Measurements from ENCODE around the gene UNC50. TPM values are rescaled to one million over a fixed set of nuclear protein-coding genes. Genes with fewer than 3 reads are reported as not detected.

UNC50 gene
- polyA plus RNA-seq, 1 donor from 2014 or later, result 111 TPM

DNA sequence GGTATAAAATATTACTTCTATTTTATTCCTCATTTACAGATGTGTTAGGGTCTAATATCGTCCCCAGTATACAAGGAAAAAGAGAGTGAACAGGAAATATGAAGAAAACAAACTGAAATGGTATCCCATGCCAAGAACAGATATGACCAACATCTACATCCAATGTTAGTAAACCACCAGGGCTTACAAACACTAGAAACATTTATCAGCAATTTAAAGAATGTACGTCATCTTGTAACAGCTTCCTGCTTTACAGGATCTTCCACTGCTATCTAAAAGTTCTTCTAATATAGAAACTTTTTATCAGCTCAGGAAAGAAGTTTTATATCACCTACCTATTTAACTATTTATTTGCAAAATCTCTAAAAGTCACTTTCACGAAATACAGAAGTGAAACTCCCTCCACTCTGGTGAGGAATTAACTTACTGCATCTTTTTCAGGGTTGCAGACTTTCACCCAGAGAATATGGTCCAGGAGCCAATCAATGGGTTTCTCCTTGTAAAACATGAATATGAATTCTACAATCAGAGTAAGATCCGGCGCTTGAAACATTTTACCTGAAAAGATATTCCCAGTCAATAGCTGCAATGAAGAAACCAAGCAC lies 35.2 kb downstream of the UNC50 start:
- H3K36me3 ChIP-seq (ENCODE audit: insufficient read depth, low read length), result no peaks in the 10 kb centered on the region
- H3K9me2 ChIP-seq (ENCODE audit: insufficient read depth, low read length), result no peaks in the 10 kb centered on the region
- no peaks in the 10 kb centered on the region for H3K79me2 ChIP-seq (replicated peaks; ENCODE audit: insufficient read depth, low read length)
- no peaks in the 10 kb centered on the region for H3K27me3 ChIP-seq (ENCODE audit: insufficient read depth, low read depth, low read length)
- H3K4me2 ChIP-seq (ENCODE audit: low read length), result no peak overlapping the region
- no peak overlapping the region for H2AFZ ChIP-seq (ENCODE audit: low read depth, low read length)
- TF ChIP-seq, protein P1, sequence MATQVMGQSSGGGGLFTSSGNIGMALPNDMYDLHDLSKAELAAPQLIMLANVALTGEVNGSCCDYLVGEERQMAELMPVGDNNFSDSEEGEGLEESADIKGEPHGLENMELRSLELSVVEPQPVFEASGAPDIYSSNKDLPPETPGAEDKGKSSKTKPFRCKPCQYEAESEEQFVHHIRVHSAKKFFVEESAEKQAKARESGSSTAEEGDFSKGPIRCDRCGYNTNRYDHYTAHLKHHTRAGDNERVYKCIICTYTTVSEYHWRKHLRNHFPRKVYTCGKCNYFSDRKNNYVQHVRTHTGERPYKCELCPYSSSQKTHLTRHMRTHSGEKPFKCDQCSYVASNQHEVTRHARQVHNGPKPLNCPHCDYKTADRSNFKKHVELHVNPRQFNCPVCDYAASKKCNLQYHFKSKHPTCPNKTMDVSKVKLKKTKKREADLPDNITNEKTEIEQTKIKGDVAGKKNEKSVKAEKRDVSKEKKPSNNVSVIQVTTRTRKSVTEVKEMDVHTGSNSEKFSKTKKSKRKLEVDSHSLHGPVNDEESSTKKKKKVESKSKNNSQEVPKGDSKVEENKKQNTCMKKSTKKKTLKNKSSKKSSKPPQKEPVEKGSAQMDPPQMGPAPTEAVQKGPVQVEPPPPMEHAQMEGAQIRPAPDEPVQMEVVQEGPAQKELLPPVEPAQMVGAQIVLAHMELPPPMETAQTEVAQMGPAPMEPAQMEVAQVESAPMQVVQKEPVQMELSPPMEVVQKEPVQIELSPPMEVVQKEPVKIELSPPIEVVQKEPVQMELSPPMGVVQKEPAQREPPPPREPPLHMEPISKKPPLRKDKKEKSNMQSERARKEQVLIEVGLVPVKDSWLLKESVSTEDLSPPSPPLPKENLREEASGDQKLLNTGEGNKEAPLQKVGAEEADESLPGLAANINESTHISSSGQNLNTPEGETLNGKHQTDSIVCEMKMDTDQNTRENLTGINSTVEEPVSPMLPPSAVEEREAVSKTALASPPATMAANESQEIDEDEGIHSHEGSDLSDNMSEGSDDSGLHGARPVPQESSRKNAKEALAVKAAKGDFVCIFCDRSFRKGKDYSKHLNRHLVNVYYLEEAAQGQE (IDR thresholded peaks at IDR 0.05; ENCODE audit: borderline replicate concordance), result no peak
- TF ChIP-seq TAF1 (IDR thresholded peaks at IDR 0.05; ENCODE audit: low read depth) (no peak), RAD21 (conservative IDR thresholded peaks at IDR 0.05) (no peak), MXI1 (conservative IDR thresholded peaks at IDR 0.05; ENCODE audit: poor library complexity, severe bottlenecking) (no peak), POLR2AphosphoS5 (IDR thresholded peaks at IDR 0.05) (no peak), EZH2 (IDR thresholded peaks at IDR 0.05; ENCODE audit: borderline replicate concordance, insufficient read depth, low read length, poor library complexity, severe bottlenecking) (no peak), EP300 (conservative IDR thresholded peaks at IDR 0.05; ENCODE audit: poor library complexity, severe bottlenecking) (no peak), SMC3 (conservative IDR thresholded peaks at IDR 0.05; ENCODE audit: poor library complexity) (no peak)
- TF ChIP-seq, protein P2, sequence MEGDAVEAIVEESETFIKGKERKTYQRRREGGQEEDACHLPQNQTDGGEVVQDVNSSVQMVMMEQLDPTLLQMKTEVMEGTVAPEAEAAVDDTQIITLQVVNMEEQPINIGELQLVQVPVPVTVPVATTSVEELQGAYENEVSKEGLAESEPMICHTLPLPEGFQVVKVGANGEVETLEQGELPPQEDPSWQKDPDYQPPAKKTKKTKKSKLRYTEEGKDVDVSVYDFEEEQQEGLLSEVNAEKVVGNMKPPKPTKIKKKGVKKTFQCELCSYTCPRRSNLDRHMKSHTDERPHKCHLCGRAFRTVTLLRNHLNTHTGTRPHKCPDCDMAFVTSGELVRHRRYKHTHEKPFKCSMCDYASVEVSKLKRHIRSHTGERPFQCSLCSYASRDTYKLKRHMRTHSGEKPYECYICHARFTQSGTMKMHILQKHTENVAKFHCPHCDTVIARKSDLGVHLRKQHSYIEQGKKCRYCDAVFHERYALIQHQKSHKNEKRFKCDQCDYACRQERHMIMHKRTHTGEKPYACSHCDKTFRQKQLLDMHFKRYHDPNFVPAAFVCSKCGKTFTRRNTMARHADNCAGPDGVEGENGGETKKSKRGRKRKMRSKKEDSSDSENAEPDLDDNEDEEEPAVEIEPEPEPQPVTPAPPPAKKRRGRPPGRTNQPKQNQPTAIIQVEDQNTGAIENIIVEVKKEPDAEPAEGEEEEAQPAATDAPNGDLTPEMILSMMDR (IDR thresholded peaks at IDR 0.05; ENCODE audit: poor library complexity, severe bottlenecking), result no peak
- H3K9ac ChIP-seq (ENCODE audit: low read length), result no peak overlapping the region
- no peak overlapping the region for H3K27ac ChIP-seq (ENCODE audit: low read length)
- H3K9me3 ChIP-seq (ENCODE audit: low read length), result no peaks in the 10 kb centered on the region
- H3F3A ChIP-seq (ENCODE audit: insufficient read depth, low read length, poor library complexity, severe bottlenecking), result no peaks in the 10 kb centered on the region
- no peaks in the 10 kb centered on the region for H4K20me1 ChIP-seq (ENCODE audit: insufficient read depth)
- H3K4me3 ChIP-seq (ENCODE audit: low read length), result no peak overlapping the region

DNA sequence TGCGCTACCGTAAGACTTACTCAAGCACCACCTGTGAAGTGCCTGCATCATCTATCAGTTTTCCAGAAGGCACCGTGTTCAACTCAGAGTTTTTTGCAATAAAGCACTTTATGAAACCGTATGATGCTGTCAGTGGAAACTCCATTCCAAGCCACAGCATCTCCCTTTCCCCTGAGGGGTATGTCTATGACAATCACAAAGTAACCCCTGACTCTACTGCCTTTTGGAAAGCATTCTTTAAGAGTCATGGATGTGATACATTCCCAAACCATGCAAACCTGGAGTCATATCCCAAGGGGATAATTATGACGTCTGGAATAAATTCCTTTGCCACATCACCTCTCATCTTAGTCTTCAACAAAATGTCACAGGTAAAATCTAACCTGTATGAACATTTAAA lies 39.2 kb downstream of the UNC50 start:
- H3K27me3 ChIP-seq (ENCODE audit: insufficient read depth, low read depth, low read length), result no peaks in the 10 kb centered on the region
- H3K9me3 ChIP-seq (ENCODE audit: low read length), result no peaks in the 10 kb centered on the region
- H3K79me2 ChIP-seq (replicated peaks; ENCODE audit: insufficient read depth, low read length), result no peaks in the 10 kb centered on the region
- H3F3A ChIP-seq (ENCODE audit: insufficient read depth, low read length, poor library complexity, severe bottlenecking), result no peaks in the 10 kb centered on the region
- H3K27ac ChIP-seq (ENCODE audit: low read length), result no peak overlapping the region
- no peaks in the 10 kb centered on the region for H4K20me1 ChIP-seq (ENCODE audit: insufficient read depth)
- H3K9me2 ChIP-seq (ENCODE audit: insufficient read depth, low read length), result no peaks in the 10 kb centered on the region
- H3K36me3 ChIP-seq (ENCODE audit: insufficient read depth, low read length), result no peaks in the 10 kb centered on the region
- H2AFZ ChIP-seq (ENCODE audit: low read depth, low read length), result no peak overlapping the region
- H3K4me3 ChIP-seq (ENCODE audit: low read length), result no peak overlapping the region
- no peak overlapping the region for H3K4me2 ChIP-seq (ENCODE audit: low read length)
- H3K9ac ChIP-seq (ENCODE audit: low read length), result no peak overlapping the region
- no peak for TF ChIP-seq POLR2AphosphoS5 (IDR thresholded peaks at IDR 0.05)
- TF ChIP-seq TAF1 (IDR thresholded peaks at IDR 0.05; ENCODE audit: low read depth), result no peak
- TF ChIP-seq, protein P2 (IDR thresholded peaks at IDR 0.05; ENCODE audit: poor library complexity, severe bottlenecking), result no peak
- TF ChIP-seq SMC3 (conservative IDR thresholded peaks at IDR 0.05; ENCODE audit: poor library complexity), result no peak
- TF ChIP-seq EZH2 (IDR thresholded peaks at IDR 0.05; ENCODE audit: borderline replicate concordance, insufficient read depth, low read length, poor library complexity, severe bottlenecking), result no peak
- TF ChIP-seq, protein P1 (IDR thresholded peaks at IDR 0.05; ENCODE audit: borderline replicate concordance), result no peak
- no peak for TF ChIP-seq MXI1 (conservative IDR thresholded peaks at IDR 0.05; ENCODE audit: poor library complexity, severe bottlenecking)
- no peak for TF ChIP-seq RAD21 (conservative IDR thresholded peaks at IDR 0.05)
- no peak for TF ChIP-seq EP300 (conservative IDR thresholded peaks at IDR 0.05; ENCODE audit: poor library complexity, severe bottlenecking)

Measured in neural cell (in vitro differentiated cells).